ENCODE measurements around the gene LIFR.

The LIFR gene

GRCh38 chr5:38559428-38559827, 3.0 kb upstream of the LIFR start:
- Histone ChIP-seq H3K9ac (ENCODE audit: low read depth, low read length, poor library complexity, severe bottlenecking) (no peak overlapping the region), H3K4me3 (ENCODE audit: low read length, poor library complexity, severe bottlenecking) (no peak overlapping the region), H3K4me2 (ENCODE audit: low read depth, low read length, poor library complexity, severe bottlenecking) (no peak overlapping the region), H3F3A (ENCODE audit: low read depth) (no peaks in the 10 kb centered on the region), H3K4me1 (ENCODE audit: insufficient read depth, low read length, poor library complexity, severe bottlenecking) (no peaks in the 10 kb centered on the region), H3K36me3 (ENCODE audit: insufficient read depth, low read length) (no peaks in the 10 kb centered on the region), H3K9me2 (replicated peaks; ENCODE audit: low read depth, low read length) (no peaks in the 10 kb centered on the region), H3K27me3 (ENCODE audit: insufficient read depth, low read length, poor library complexity, severe bottlenecking) (no peaks in the 10 kb centered on the region), H3K9me3 (ENCODE audit: insufficient read depth, low read depth, low read length) (no peaks in the 10 kb centered on the region), H4K20me1 (ENCODE audit: insufficient read depth, low read length, poor library complexity, severe bottlenecking) (no peaks in the 10 kb centered on the region), H2AFZ (ENCODE audit: low read length) (no peak overlapping the region), H3K79me2 (ENCODE audit: insufficient read depth, low read length) (no peaks in the 10 kb centered on the region)
- TF ChIP-seq EZH2phosphoT487 (IDR thresholded peaks at IDR 0.05; ENCODE audit: borderline replicate concordance): no peak
- no peak for TF ChIP-seq CTCF (conservative IDR thresholded peaks at IDR 0.05; ENCODE audit: low read length)

- Histone ChIP-seq H2AFZ (ENCODE audit: low read length) (no peak overlapping the region), H3K4me2 (ENCODE audit: low read depth, low read length, poor library complexity, severe bottlenecking) (no peak overlapping the region)
These were observed 1.3 kb upstream of the LIFR start for GRCh38 chr5:38557792-38558191.

GRCh38 chr5:38557308-38557710, 863 bp upstream of the LIFR start:
- no peak overlapping the region for H3K9ac ChIP-seq (ENCODE audit: low read depth, low read length, poor library complexity, severe bottlenecking)
- no peak for TF ChIP-seq EZH2phosphoT487 (IDR thresholded peaks at IDR 0.05; ENCODE audit: borderline replicate concordance)
- TF ChIP-seq CTCF (conservative IDR thresholded peaks at IDR 0.05; ENCODE audit: low read length): no peak
- H3K4me3 ChIP-seq (ENCODE audit: low read length, poor library complexity, severe bottlenecking): no peak overlapping the region
- H3K79me2 ChIP-seq (ENCODE audit: insufficient read depth, low read length): no peaks in the 10 kb centered on the region
- no peaks in the 10 kb centered on the region for H3K27me3 ChIP-seq (ENCODE audit: insufficient read depth, low read length, poor library complexity, severe bottlenecking)
- H2AFZ ChIP-seq (ENCODE audit: low read length): no peak overlapping the region
- no peaks in the 10 kb centered on the region for H3K9me3 ChIP-seq (ENCODE audit: insufficient read depth, low read depth, low read length)
- H3K4me1 ChIP-seq (ENCODE audit: insufficient read depth, low read length, poor library complexity, severe bottlenecking): no peaks in the 10 kb centered on the region
- H4K20me1 ChIP-seq (ENCODE audit: insufficient read depth, low read length, poor library complexity, severe bottlenecking): no peaks in the 10 kb centered on the region
- no peaks in the 10 kb centered on the region for H3K9me2 ChIP-seq (replicated peaks; ENCODE audit: low read depth, low read length)
- no peak overlapping the region for H3K4me2 ChIP-seq (ENCODE audit: low read depth, low read length, poor library complexity, severe bottlenecking)
- H3K36me3 ChIP-seq (ENCODE audit: insufficient read depth, low read length): no peaks in the 10 kb centered on the region
- H3F3A ChIP-seq (ENCODE audit: low read depth): no peaks in the 10 kb centered on the region

More at GRCh38 chr5:38557792-38558191, 1.3 kb upstream of the LIFR start:
- H3F3A ChIP-seq (ENCODE audit: low read depth): no peaks in the 10 kb centered on the region
- no peak overlapping the region for H3K9ac ChIP-seq (ENCODE audit: low read depth, low read length, poor library complexity, severe bottlenecking)
- no peak overlapping the region for H3K4me3 ChIP-seq (ENCODE audit: low read length, poor library complexity, severe bottlenecking)
- H3K4me1 ChIP-seq (ENCODE audit: insufficient read depth, low read length, poor library complexity, severe bottlenecking): no peaks in the 10 kb centered on the region
- H3K36me3 ChIP-seq (ENCODE audit: insufficient read depth, low read length): no peaks in the 10 kb centered on the region
- no peaks in the 10 kb centered on the region for H3K9me3 ChIP-seq (ENCODE audit: insufficient read depth, low read depth, low read length)
- no peaks in the 10 kb centered on the region for H3K79me2 ChIP-seq (ENCODE audit: insufficient read depth, low read length)
- no peaks in the 10 kb centered on the region for H3K27me3 ChIP-seq (ENCODE audit: insufficient read depth, low read length, poor library complexity, severe bottlenecking)
- H3K9me2 ChIP-seq (replicated peaks; ENCODE audit: low read depth, low read length): no peaks in the 10 kb centered on the region
- H4K20me1 ChIP-seq (ENCODE audit: insufficient read depth, low read length, poor library complexity, severe bottlenecking): no peaks in the 10 kb centered on the region
- no peak for TF ChIP-seq CTCF (conservative IDR thresholded peaks at IDR 0.05; ENCODE audit: low read length)
- TF ChIP-seq EZH2phosphoT487 (IDR thresholded peaks at IDR 0.05; ENCODE audit: borderline replicate concordance): no peak

Data from Loucy (cell line).